GM15510 (cell line): ENCODE measurements around the gene CYP11A1.

Experiments
- POLR2A ChIP-seq: IDR thresholded peaks from 3 replicates; pipeline ENCODE4 v1.6.1; 2011; ENCODE audit warnings: borderline replicate concordance; ENCODE audit not compliant: insufficient read length; ENCODE audit errors: extremely low read depth

CYP11A1 gene

GRCh38 chr15:74373731-74374647 is 6.5 kb upstream of the CYP11A1 start:
- peak; percentile 29 for TF ChIP-seq POLR2A

GRCh38 chr15:74373056-74373650 is 5.7 kb upstream of the CYP11A1 start:
- no peak for TF ChIP-seq POLR2A

DNA sequence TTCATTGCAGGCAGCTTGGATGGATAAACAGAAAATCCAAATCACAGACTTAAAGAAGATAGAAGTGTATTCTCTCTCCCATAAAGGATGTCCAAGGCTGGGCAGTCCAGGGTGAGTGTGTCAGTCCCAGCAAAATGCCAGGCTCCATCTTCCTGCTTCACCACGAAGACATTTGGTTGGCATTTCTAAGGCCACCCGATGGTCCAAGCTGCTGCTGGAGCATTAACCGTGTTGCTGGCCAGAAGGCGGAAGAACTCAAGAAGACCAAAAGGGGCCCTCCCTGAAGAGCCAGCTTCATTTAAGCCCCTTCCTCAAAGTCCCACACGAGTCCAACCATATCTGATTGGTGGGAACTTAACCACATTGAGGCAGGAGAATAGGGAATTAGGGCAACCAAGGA is 3.0 kb upstream of the CYP11A1 start:
- TF ChIP-seq POLR2A = no peak

- no peak for TF ChIP-seq POLR2A
These were observed 2.3 kb upstream of the CYP11A1 start for GRCh38 chr15:74369756-74370155.

DNA sequence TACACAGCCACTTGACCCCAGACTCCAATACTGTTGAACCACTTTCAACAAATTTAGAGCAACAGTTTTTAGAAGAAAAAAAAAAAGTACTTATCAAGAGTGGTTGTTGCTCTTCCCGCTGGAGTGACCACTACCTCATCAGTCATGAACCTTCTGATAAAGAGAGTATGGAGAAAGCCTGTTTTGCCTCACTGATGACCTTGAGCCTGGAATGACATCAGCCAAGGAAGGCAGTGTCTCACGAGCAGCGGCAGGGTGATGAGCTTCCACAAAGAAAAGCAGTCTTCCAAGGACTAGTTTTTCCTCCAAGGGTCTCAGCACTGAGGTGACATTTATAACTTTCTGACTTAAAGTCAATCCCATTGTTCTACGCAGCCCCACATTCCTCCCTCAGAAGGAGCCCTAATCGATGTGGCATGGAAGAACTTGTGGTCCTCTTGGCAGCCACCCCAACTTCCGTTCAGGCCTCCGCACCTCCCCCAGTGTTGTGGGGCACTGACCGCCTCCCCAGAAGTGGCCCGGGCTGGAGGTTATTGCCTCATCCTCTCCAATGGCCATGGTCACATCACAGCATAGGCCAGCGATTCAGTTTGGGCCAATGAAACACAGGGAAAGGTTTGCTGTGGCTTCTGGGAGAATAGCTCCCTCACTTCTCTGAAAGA is 1.8 kb upstream of the CYP11A1 start:
- TF ChIP-seq POLR2A = no peak

DNA sequence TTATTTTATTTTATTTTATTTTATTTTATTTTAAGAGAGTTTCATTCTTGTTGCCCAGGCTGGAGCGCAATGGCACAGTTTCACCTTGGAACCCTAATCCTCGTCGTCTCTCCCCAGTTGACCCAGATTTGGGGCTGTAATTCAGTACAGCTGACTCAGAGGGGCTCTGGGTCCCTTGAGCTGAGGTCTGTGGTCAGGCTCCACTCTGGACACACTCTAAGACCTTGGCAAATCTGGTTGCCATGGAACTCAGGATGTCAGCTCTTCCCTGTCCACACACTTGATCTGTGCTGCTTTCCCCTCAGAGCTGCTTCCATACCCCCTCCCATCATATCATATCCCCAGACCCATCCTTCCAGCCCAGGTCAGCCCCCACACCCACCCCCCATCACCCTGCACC is 675 bp upstream of the CYP11A1 start:
- TF ChIP-seq POLR2A = no peak

- TF ChIP-seq POLR2A = no peak
These were observed 1.6 kb downstream of the CYP11A1 start for GRCh38 chr15:74365598-74366445.

DNA sequence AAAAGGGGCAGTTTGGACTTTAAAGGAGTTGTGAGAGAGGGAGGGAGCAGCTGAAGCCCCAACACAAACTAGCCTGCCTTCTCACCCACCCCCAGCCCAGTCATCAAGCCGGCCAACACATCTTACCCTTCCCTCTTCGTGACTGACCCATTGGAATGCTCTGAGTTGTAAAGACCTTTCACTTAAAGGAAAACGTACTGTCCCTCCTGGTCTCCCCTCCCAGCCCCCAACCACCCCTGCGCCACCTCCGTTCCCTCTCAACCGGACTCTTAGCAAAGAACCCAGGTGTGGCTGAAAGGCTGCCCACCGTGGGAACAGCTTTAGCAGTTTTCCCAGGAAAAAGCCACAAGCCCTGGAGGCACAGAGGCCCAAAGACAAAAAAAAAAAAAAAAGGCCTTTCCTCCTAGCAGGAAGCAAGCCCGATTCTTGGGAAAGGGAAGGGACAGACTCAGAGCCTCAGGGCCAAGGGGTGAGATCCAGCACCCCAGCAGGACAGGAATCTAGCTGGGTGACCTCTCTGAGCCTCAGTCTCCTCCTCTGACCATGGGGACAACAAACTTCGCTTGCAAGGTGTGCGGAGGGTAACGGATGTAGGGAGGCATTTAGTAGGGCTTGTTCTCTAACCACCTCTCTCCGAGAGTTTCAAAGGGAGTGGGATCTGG is 2.4 kb downstream of the CYP11A1 start:
- no peak for TF ChIP-seq POLR2A

DNA sequence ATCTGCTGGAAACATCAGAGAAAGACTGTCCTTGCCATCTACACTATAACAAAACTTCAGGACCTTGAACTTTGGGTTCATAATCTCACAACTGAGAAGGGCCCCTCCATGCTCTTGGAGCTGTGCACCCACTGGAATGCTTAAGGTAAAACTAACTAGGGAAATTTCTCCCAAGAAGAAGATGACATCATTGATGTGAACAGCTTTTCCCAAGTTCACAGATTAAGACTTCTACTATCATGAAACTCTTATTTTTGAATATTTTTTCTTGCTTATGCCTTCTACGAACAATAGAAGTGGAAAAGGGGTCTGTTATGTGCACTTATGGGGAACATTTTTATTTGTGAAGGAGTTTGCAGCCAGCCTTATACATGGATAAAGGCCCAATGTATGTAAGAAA is 5.0 kb downstream of the CYP11A1 start:
- TF ChIP-seq POLR2A = no peak

GRCh38 chr15:74352393-74352910 is 15.0 kb downstream of the CYP11A1 start:
- no peak for TF ChIP-seq POLR2A

GRCh38 chr15:74351670-74352069 is 15.8 kb downstream of the CYP11A1 start:
- no peak for TF ChIP-seq POLR2A

DNA sequence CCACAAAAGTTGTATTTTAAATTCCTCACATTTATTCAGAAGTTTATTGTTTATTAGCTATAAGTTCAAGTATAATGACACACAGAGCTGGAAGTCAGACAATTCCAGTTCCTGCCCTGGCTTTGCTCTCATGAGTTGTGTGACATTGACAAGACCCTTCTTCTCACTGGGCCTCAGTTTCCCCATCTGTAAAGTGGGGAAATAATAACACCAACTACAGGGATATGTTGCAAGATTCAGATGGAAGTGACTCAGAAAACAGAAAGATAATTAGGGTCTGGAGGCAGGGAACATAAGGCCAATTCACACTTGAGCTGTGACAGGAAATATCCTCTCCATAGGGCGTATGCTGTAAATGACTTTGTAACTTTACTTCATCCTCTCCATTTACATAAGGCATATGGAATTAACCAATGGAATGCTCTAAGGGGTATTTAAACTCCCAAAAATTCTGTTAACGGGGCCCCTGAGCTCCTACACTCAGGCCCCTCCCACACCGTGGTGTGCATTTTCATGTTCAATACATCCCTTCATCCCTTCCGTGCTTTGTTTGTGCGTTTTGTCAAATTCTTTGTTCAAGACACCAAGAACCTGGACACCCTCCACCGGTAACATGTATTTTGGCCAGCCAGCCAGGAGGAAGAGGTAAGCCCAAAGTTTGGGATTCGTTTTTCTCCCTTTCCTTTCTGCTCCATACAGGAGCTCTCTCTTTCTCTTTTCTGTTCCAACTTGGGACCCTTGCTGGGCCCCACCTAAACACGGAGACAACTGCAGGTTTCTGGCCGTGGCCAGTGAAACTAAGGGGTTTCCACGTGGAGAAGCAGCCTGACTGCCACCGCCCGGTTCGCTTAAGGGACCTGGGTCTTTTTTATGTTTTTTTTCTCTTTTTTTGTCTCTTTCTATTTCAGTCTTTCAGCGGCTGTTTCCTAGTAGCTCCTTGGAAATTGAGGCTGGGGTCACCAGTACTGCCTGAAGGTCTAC is 16.9 kb downstream of the CYP11A1 start:
- no peak for TF ChIP-seq POLR2A
